SK-N-SH (cell line): ENCODE data around the gene IFITM1.

ENCODE experiments used
- MEF2A ChIP-seq: IDR thresholded peaks from 2 replicates; pipeline ENCODE4 v1.4.0; 2012; ENCODE audit warnings: low read depth, borderline replicate concordance
- TF ChIP-seq, protein P1 (sequence below): fragments of 150-350 bp; IDR thresholded peaks from 2 replicates; pipeline ENCODE4 v1.6.1; 2017; ENCODE audit warnings: antibody characterized with exemption, low read length, low read depth, borderline replicate concordance

DNA sequence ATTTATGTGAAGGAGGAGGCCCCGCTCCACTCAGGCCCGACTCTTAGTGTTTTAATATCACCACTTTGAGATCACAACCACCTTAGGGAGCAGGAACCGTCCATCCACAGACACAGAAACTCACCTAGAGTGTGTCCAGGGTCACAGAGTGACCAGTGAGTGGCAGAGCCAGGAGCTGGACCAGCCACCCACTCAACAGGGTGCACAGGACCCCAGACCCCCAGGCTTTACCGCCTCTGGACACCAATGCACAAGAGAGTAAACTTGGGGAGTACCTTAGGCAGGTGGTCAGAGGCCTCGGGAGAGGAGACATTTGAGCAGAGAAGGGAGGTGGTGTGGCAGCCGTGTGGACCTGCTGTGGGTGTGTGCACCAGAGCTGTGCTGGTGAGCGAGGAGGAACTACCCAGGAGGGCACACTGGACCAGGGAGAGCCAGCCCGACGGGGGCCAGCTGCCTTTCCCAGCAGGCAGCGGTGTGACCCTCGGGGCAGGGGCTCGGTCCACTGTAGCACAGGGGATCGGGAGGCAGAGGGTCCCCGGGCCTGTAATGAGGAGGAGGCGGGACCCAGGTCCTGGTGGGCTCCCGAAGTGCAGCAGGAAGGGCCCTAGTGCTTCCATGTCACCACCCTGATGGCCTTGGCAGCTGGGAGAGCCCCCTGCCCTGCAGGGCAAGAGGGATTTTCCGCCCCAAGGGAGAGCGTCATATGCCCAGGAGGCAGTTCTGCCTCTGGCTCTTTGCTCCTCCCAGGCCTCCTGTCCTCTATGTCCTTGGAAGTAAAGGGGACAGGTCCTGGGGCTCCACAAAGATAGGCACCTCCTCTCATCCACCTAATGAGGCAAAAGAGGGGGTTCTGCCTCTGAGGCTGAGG lies 43.2 kb upstream of the IFITM1 start:
- TF ChIP-seq MEF2A, result no peak
- TF ChIP-seq, protein P1, sequence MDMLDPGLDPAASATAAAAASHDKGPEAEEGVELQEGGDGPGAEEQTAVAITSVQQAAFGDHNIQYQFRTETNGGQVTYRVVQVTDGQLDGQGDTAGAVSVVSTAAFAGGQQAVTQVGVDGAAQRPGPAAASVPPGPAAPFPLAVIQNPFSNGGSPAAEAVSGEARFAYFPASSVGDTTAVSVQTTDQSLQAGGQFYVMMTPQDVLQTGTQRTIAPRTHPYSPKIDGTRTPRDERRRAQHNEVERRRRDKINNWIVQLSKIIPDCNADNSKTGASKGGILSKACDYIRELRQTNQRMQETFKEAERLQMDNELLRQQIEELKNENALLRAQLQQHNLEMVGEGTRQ, result no peak
